Heart right ventricle (tissue), 16 donors: Measurements from ENCODE around the gene RDH8. TPM values are rescaled to one million over a fixed set of nuclear protein-coding genes. Genes with fewer than 3 reads are reported as not detected.

Source experiments
- ATAC-seq, 8 donors: fragments of 200-7000 bp; cut with Tn5 transposase; one replicate each; pipeline ENCODE4 v1.9.1; 2020; ENCODE audit warnings: mild to moderate bottlenecking in 8 of 8, moderate library complexity in 8 of 8, moderate number of reproducible peaks in 1 of 8
- DNase-seq, 2 donors: peaks; one replicate each; pipeline ENCODE4 v3.0.0-alpha.2; 2020
- H3K27ac ChIP-seq, 10 donors: fragments of 200-600 bp; sonication (generic) in 2 of 10; one replicate each; pipeline versions ENCODE4 v1.5.0 to v1.8.0; 2020 to 2022; ENCODE audit warnings: mild to moderate bottlenecking in 3 of 10
- H3K27me3 ChIP-seq, 7 donors: fragments of 200-600 bp; one replicate each; pipeline ENCODE4 v1.8.0; 2021 to 2022; ENCODE audit warnings: mild to moderate bottlenecking in 2 of 7
- H3K36me3 ChIP-seq, 9 donors: fragments of 200-600 bp; sonication (generic) in 1 of 9; one replicate each; pipeline versions ENCODE4 v1.5.0 to v1.8.0; 2020 to 2022; ENCODE audit warnings: mild to moderate bottlenecking in 2 of 9
- H3K4me1 ChIP-seq, 9 donors: fragments of 200-600 bp; sonication (generic) in 1 of 9; one replicate each; pipeline versions ENCODE4 v1.5.0 to v1.8.0; 2020 to 2022; ENCODE audit warnings: mild to moderate bottlenecking in 4 of 9
- H3K4me3 ChIP-seq, 10 donors: fragments of 200-600 bp; sonication (generic) in 2 of 10; one replicate each; pipeline versions ENCODE4 v1.5.0 to v1.8.0; 2020 to 2022; ENCODE audit warnings: mild to moderate bottlenecking in 7 of 10, moderate library complexity in 2 of 10
- H3K9me3 ChIP-seq, 11 donors: fragments of 200-600 bp in 10 of 11; sonication (generic) in 2 of 11; one replicate each; pipeline versions ENCODE4 v1.5.0 to v1.8.0; 2013 to 2022; ENCODE audit warnings: mild to moderate bottlenecking in 2 of 11, control low read depth in 1 of 11, moderate library complexity in 1 of 11
- CTCF ChIP-seq, 9 donors: fragments of 200-600 bp; sonication (generic) in 2 of 9; IDR thresholded peaks; one replicate each; pipeline versions ENCODE4 v1.5.0 to v1.8.0; 2021 to 2022; ENCODE audit warnings: antibody characterized with exemption in 9 of 9, mild to moderate bottlenecking in 5 of 9, moderate library complexity in 1 of 9
- WGBS, 2 donors: extraction: QIAGEN DNeasy Blood & Tissue Kit; methylation state at CpG; one replicate each; pipeline ENCODE4 v1.1.7; 2013; ENCODE audit warnings: inconsistent platforms in 1 of 2; 5-methylcytosine and 5-hydroxymethylcytosine counted together
- intact Hi-C, 10 donors: fragments of 100-400 bp; cut with DNase I; formaldehyde crosslinking; loops; one replicate each; pipeline versions ENCODE4 v1.11.1 to v1.14.2; 2022
- polyA plus RNA-seq, 2 donors: library from polyadenylated mRNA; stranded (reverse); fragments of 200-250 nt; gene quantifications; one replicate each; pipeline ENCODE4 v1.2.3, GENCODE V29; 2013
- total RNA-seq, 10 donors: library from RNA; stranded (reverse); fragmentation: NEBNext Ultra II Directional in 3 of 10; extraction: Animal tissue kit (Norgen Biotek cat#: 25700) in 3 of 10; gene quantifications; one replicate each; pipeline versions ENCODE4 v1.2.1 to v1.2.4, GENCODE V29; 2021 to 2023
- donor health status: Arrhythmogenic right ventricular cardiomyopathy.
- donor health status: ischemic (EF 13 %, LVEDD 7.1; RV severe dilation, severe dysfunction).
- donor health status: healthy with polysubstance abuse.
- donor health status: DM: no; HTN: yes; CAD: no.
- donor health status: DM: no; HTN: no; CAD: no.
- donor health status: ischemic (EF 25% LVEDD 6.9; RV normal size, moderate dysfunction).
- donor health status: ischemic (EF 25% LVEDD 5.7; RV mildly dilated, moderate dysfunction).
- donor health status: healthy.
- donor health status: DM: yes; HTN: yes; CAD: no.
- donor health status: Ischemic cardiomyopathy.
- donor health status: ischemic (EF 35%, LVEDD 5.7; RV mildly dilated, moderate dysfunction).
- donor health status: nonischemic (EF 11% LVEDD 7.7; RV severe dilation, severe dysfunction).
- donor health status: DM: yes; HTN: yes; CAD: no.
- donor health status: PGD.
- donor health status: ischemic (EF 29% LVEDD 5.4; RV normal size, mild dysfunction).
- donor health status: nonischemic (EF 23%, LVEDD 6.1; RV moderate dilation, normal function).

RDH8 gene
- total and polyA plus RNA-seq, 12 donors: not detected

DNA sequence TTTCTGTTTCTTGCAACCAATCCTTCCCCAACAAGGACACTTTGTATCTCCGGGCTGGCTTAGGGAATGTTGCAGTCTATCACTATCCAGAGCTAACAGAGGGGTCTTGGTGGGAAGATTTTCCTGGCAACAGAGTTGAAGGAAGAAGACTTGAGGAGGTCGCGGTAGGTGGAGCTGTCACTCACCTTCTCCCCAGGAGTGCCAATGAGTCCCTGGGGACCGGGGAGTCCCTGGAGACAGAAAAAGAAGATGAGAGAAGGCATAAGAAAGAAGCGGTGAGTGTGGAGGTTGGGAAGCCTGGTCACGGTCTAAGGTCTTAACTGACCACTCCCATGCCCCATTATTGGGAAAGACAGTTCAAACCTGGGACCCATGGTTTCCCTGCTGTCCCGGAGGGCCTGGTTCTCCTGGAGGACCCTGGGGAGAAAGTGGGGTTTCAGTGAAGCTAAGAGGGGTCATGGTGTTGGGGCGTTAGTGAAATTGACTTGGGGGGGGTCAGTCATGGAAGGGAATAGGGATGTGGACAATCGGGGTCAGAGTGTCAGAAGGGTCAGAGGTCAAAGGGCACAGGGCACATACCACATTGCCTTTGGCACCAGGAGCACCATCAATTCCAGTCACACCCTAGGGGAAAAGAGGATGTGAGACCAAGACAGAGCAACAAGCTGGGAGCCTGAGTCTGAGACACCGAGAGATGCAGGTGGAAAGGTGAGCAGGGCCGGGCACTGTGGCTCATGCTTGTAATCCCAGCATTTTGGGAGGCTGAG lies 21.7 kb upstream of the RDH8 start:
- H3K9me3 ChIP-seq: no peaks in the 10 kb centered on the region
- DNase-seq: no peak
- H3K27ac ChIP-seq: no peak overlapping the region
- 59 to 62% methylated on average over 11 of the region's 11 CpGs for WGBS, 2 donors
- H3K36me3 ChIP-seq: peaks cover 0 to 88% (median 0%) of the 10 kb centered on the region in 9 donors
- H3K27me3 ChIP-seq: peaks cover 0 to 33% (median 6%) of the 10 kb centered on the region in 7 donors
- no peak overlapping the region for H3K4me3 ChIP-seq
- intact Hi-C loops: no loop called here
- no peak for TF ChIP-seq CTCF (IDR thresholded peaks at IDR 0.05)
- peaks cover 0 to 17% (median 9%) of the 10 kb centered on the region in 9 donors for H3K4me1 ChIP-seq
- ATAC-seq: no peak

DNA sequence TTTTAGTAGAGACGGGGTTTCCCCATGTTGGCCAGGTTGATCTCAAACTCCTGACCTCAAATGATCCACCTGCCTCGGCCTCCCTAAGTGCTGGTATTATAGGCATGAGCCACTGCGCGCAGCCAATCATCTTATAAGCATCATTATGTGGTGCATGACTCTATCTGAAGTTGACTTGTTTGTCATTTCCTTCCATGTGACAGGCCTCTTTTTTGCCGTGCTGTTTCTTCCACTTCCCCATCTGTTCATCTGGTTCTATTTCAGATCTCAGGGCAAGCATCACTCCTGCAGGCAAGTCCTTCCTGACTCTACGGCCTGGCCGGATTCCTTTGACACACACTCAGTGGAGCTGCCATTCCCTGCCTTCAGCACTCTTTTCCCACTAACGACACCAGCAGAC lies 18.2 kb upstream of the RDH8 start:
- intact Hi-C loops: no loop called here
- Histone ChIP-seq H3K27ac (no peak overlapping the region), H3K4me1 (no peaks in the 10 kb centered on the region), H3K27me3 (peaks cover 0 to 31% (median 6%) of the 10 kb centered on the region in 7 donors), H3K9me3 (no peaks in the 10 kb centered on the region), H3K4me3 (no peak overlapping the region), H3K36me3 (peaks cover 0 to 89% (median 0%) of the 10 kb centered on the region in 9 donors)
- ATAC-seq: no peak
- no peak for TF ChIP-seq CTCF (IDR thresholded peaks at IDR 0.05)
- DNase-seq: no peak
- WGBS, 2 donors: 72% methylated on average over 8 of the region's 8 CpGs

DNA sequence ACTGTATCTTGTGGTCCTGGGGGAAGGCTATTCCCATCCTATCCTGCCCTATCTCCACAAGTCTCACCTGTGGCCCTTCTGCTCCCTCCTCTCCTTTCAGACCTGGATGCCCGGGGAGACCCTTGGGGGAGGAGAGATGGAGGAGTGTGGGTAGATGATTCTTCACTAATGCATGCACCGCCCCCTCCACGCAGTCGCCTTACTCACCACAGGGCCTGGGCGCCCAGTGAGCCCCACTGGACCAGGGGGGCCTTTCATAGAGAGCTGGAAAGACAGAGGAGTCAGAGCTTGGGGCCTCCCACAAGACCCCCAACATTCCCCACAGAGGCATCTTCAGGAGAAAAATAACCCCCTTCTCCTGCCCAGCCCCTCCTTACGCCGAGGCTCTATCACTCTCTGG lies 17.3 kb upstream of the RDH8 start:
- TF ChIP-seq CTCF (IDR thresholded peaks at IDR 0.05): no peak
- Histone ChIP-seq H3K4me1 (peaks cover 0 to 5% (median 0%) of the 10 kb centered on the region in 9 donors), H3K27ac (no peak overlapping the region), H3K27me3 (peaks cover 4 to 31% (median 6%) of the 10 kb centered on the region in 7 donors), H3K4me3 (no peak overlapping the region), H3K36me3 (peaks cover 0 to 80% (median 0%) of the 10 kb centered on the region in 9 donors), H3K9me3 (no peaks in the 10 kb centered on the region)
- DNase-seq (no peak), ATAC-seq (no peak)
- intact Hi-C loops: no loop called here
- WGBS, 2 donors: 63 to 70% methylated on average over 7 of the region's 7 CpGs

- peaks cover 0 to 80% (median 0%) of the 10 kb centered on the region in 9 donors for H3K36me3 ChIP-seq
- intact Hi-C loops: no loop called here
- TF ChIP-seq CTCF (IDR thresholded peaks at IDR 0.05): no peak
- no peak overlapping the region for H3K4me3 ChIP-seq
- DNase-seq (no peak), ATAC-seq (no peak)
- H3K27me3 ChIP-seq: peaks cover 4 to 32% (median 9%) of the 10 kb centered on the region in 7 donors
- no peaks in the 10 kb centered on the region for H3K9me3 ChIP-seq
- 47 to 62% methylated on average over 5 of the region's 5 CpGs for WGBS, 2 donors
- H3K4me1 ChIP-seq: peaks cover 0 to 5% (median 0%) of the 10 kb centered on the region in 9 donors
- no peak overlapping the region for H3K27ac ChIP-seq
These were observed 16.7 kb upstream of the RDH8 start for GRCh38 chr19:9996541-9996940.
